ENCODE measurements around the gene ELFN1.
A peak's percentile ranks its signal among the peaks of the same experiment; 100 is the strongest.

Gene ELFN1

DNA sequence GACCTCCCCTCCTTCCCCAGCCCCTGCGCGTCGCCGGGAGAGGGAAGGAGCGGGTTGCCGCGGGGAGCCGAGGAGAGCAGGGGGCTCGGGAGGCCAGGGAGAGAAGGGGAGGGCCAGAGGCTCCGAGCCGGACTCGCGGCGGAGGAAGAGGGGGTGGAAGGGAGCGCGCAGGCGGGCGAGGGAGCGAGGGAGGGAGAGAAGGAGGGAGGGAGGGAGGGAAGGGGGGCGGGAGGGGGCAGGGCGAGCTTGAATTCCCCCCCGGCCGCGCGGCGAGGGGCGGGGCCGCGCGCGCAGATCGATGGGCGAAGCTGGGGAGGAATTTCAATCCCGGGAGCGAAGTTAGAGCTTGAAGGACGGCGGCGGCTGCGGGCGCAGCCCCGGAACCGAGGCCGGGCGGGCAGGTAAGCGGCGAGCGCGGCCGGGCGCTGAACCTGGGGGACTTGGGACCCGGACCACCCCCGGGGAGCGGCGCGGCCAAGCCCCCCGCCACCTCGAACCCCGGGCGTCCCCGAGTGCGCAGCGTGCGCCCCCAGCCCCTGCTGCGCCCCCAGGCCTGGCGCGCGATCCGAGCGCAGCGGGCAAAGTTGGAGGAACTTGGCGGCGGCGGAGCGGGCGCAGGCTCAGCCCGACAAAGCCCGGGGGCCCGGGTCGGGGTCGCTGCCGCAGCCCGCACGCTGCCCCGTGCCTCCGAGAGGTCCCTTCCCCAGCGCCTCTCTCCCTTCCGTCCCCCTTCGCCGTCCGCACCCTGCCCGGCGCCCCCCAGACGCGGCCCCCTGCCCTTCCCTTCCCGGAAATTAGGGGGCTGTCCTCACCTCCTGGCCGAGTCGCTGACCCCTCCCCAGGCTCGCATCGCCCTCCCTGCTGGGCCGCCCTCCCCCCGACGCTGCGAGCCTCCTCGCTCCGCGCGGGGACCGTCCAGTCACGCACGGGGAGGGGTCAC lies at the start of gene ELFN1:
Gene ELFN1 (plus strand): TSS at position 324 of the 940 bp plus-strand sequence. CDS start 74,320 bp downstream, outside the sequence.
- Mint-ChIP-seq H3K36me3 (no peaks in the 10 kb centered on the region), H3K4me1 (peaks cover 9% of the 10 kb centered on the region), H3K9me3 (no peaks in the 10 kb centered on the region), H3K27ac (no peak within 1 kb of the TSS), H3K4me3 (no peak within 1 kb of the TSS), H3K27me3 (peaks cover 77% of the 10 kb centered on the region)
- CTCF ChIA-PET = no interaction called here
- peak; percentile 18 for DNase-seq

GRCh38 chr7:1620835-1621234 lies 49.2 kb upstream of the ELFN1 start:
- no peaks in the 10 kb centered on the region for H3K36me3 Mint-ChIP-seq
- H3K9me3 Mint-ChIP-seq = peaks cover 14% of the 10 kb centered on the region
- DNase-seq = no peak
- H3K27ac Mint-ChIP-seq = no peak overlapping the region
- H3K27me3 Mint-ChIP-seq = peaks cover 17% of the 10 kb centered on the region
- CTCF ChIA-PET = no interaction called here
- H3K4me1 Mint-ChIP-seq = no peaks in the 10 kb centered on the region
- no peak overlapping the region for H3K4me3 Mint-ChIP-seq

DNA sequence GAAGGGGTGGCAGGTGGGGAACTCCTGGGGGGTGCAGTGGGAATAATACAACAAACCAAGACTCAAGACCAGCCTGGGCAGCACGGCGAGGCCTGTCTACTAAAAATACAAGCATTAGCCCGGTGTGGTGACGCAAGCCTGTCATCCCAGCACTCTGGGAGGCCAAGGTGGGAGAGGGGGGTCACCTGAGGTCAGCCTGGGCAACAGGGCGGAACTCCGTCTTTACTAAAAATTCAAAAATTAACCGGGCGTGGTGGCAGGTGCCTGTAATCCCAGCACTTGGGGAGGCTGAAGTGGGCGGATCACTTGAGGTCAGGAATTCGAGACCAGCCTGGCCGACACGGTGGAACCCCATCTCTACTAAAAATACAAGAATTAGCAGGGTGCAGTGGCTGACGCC lies 48.4 kb upstream of the ELFN1 start:
- CTCF ChIA-PET = interaction anchor here (0.6 kb wide), 1 partner anchor 730 kb away, joined by 3 read pairs; no protein-coding TSS in a partner anchor
- Mint-ChIP-seq H3K36me3 (no peaks in the 10 kb centered on the region), H3K4me3 (no peak overlapping the region), H3K27me3 (peaks cover 14% of the 10 kb centered on the region), H3K27ac (no peak overlapping the region), H3K9me3 (peaks cover 16% of the 10 kb centered on the region), H3K4me1 (no peaks in the 10 kb centered on the region)
- no peak for DNase-seq

DNA sequence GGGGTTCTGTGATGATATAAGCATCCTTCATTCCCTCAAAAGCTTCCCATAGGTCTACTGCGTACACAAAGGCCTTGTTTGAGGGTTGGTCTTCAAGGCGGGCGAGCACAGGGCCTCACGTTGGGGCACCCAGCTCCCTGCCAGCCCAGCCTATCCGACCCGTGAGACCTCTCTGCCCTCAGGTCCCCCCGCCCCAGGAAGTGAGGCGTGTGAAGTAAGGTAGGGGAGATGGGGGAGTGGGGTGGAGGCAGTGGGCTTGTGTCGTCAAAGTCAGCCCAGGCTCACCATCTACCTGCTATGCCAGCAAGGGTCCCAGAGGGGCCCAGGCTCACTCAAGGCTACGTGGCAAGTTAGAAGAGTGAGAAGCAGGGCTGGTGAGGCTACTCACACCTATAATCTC lies 47.6 kb upstream of the ELFN1 start:
- Mint-ChIP-seq H3K9me3 (peaks cover 18% of the 10 kb centered on the region), H3K4me3 (no peak overlapping the region), H3K36me3 (no peaks in the 10 kb centered on the region), H3K27me3 (peaks cover 8% of the 10 kb centered on the region), H3K4me1 (no peaks in the 10 kb centered on the region), H3K27ac (no peak overlapping the region)
- no peak for DNase-seq
- CTCF ChIA-PET = interaction anchor here (0.6 kb wide), 1 partner anchor 729 kb away, joined by 3 read pairs; no protein-coding TSS in a partner anchor

GRCh38 chr7:1623810-1624209 lies 46.3 kb upstream of the ELFN1 start:
- DNase-seq = no peak
- H3K27me3 Mint-ChIP-seq = peaks cover 4% of the 10 kb centered on the region
- CTCF ChIA-PET = no interaction called here
- H3K36me3 Mint-ChIP-seq = no peaks in the 10 kb centered on the region
- no peak overlapping the region for H3K27ac Mint-ChIP-seq
- no peak overlapping the region for H3K4me3 Mint-ChIP-seq
- H3K9me3 Mint-ChIP-seq = peaks cover 7% of the 10 kb centered on the region
- H3K4me1 Mint-ChIP-seq = no peaks in the 10 kb centered on the region

DNA sequence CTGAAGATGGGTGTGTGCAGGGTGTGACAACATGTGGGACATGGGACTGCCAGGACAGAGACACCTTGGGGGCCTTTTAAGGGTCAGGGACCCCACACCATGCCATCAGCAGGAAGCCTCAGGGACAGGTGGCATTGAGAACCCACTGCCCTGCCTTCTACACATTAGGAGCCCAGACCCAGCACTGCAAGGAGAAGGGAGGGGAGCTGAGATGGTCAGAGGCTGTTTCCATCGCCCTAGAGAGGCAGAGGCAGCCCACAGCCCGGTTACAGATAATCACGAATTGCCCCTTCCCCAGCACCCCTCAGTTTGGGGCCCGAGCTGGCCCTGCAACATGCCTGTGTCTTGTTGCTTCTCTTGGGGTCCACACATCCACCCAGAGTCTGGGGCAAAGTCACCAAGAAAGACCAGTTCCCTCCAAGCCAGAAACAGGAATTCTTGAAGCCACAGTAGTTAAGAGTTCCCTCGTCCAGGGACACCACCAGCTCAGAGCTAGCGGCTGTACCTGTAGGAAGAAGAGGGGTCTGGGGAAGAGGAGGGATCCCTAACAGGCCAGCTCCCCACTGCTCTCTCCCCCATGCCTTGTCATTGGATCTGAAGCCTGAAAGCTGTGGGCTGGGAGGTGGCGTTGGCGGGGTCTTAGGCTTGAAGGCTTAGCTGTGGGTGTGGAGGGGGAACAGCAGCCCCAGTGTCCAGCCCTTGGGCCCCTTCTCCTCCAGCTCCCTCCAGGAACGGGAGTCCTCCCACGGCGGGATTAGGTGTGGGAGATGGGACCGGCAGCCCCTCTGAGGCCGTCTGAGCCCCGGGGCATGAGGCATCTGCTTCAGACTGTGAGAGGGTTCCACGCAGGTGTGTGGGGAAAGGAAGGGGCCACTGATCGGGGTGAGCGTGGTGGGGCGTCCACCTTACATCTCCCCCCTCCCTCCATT lies 44.8 kb upstream of the ELFN1 start:
- H3K4me1 Mint-ChIP-seq = no peaks in the 10 kb centered on the region
- no peak overlapping the region for H3K27ac Mint-ChIP-seq
- CTCF ChIA-PET = no interaction called here
- no peak for DNase-seq
- no peaks in the 10 kb centered on the region for H3K36me3 Mint-ChIP-seq
- H3K27me3 Mint-ChIP-seq = peaks cover 4% of the 10 kb centered on the region
- H3K4me3 Mint-ChIP-seq = no peak overlapping the region
- H3K9me3 Mint-ChIP-seq = peaks cover 4% of the 10 kb centered on the region

- CTCF ChIA-PET = no interaction called here
- no peaks in the 10 kb centered on the region for H3K4me1 Mint-ChIP-seq
- H3K4me3 Mint-ChIP-seq = no peak overlapping the region
- H3K9me3 Mint-ChIP-seq = peaks cover 9% of the 10 kb centered on the region
- peaks cover 10% of the 10 kb centered on the region for H3K27me3 Mint-ChIP-seq
- H3K27ac Mint-ChIP-seq = no peak overlapping the region
- DNase-seq = no peak
- H3K36me3 Mint-ChIP-seq = no peaks in the 10 kb centered on the region
These were observed 43.3 kb upstream of the ELFN1 start for GRCh38 chr7:1626769-1627168.

- Mint-ChIP-seq H3K36me3 (peaks cover under 1% of the 10 kb centered on the region), H3K27me3 (peaks cover 29% of the 10 kb centered on the region), H3K4me1 (no peaks in the 10 kb centered on the region), H3K4me3 (no peak overlapping the region), H3K9me3 (peaks cover 16% of the 10 kb centered on the region), H3K27ac (no peak overlapping the region)
- CTCF ChIA-PET = no interaction called here
- no peak for DNase-seq
These were observed 39.3 kb upstream of the ELFN1 start for GRCh38 chr7:1630700-1631336.

DNA sequence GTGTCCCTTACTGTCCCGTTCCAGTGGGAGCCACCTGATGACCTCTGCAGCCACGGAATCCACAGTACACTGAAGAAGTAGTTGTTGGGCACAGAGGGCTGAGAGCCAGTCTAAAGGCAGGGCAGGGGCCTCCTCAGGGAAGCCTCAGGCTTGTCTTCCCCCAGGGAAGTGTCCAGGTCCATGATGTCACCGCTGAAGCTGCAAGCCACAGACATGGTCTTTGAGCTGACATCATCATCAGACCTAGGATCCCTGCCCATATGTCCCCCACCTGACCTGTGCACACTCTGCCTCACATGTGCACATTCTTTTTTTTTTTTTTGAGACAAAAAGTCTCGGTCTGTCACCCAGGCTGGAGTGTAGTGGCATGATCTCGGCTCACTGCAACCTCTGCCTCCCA lies 38.4 kb upstream of the ELFN1 start:
- Mint-ChIP-seq H3K27me3 (peaks cover 32% of the 10 kb centered on the region), H3K9me3 (peaks cover 14% of the 10 kb centered on the region), H3K36me3 (peaks cover 2% of the 10 kb centered on the region), H3K4me3 (no peak overlapping the region), H3K4me1 (no peaks in the 10 kb centered on the region), H3K27ac (no peak overlapping the region)
- no peak for DNase-seq
- CTCF ChIA-PET = no interaction called here

- Mint-ChIP-seq H3K9me3 (peaks cover 15% of the 10 kb centered on the region), H3K27me3 (peaks cover 32% of the 10 kb centered on the region), H3K4me3 (no peak overlapping the region), H3K36me3 (peaks cover 2% of the 10 kb centered on the region), H3K27ac (no peak overlapping the region), H3K4me1 (no peaks in the 10 kb centered on the region)
- CTCF ChIA-PET = no interaction called here
- DNase-seq = no peak
These were observed 37.6 kb upstream of the ELFN1 start for GRCh38 chr7:1632506-1632905.

- Mint-ChIP-seq H3K4me3 (no peak overlapping the region), H3K4me1 (no peaks in the 10 kb centered on the region), H3K27ac (no peak overlapping the region), H3K9me3 (peaks cover 15% of the 10 kb centered on the region), H3K36me3 (peaks cover 2% of the 10 kb centered on the region), H3K27me3 (peaks cover 35% of the 10 kb centered on the region)
- DNase-seq = no peak
- CTCF ChIA-PET = no interaction called here
These were observed 36.9 kb upstream of the ELFN1 start for GRCh38 chr7:1632916-1633785.

- CTCF ChIA-PET = interaction anchor here (0.6 to 0.7 kb wide), 2 partner anchors 61 to 120 kb away, joined by 3 read pairs; no protein-coding TSS in a partner anchor
- no peak overlapping the region for H3K4me3 Mint-ChIP-seq
- no peak overlapping the region for H3K27ac Mint-ChIP-seq
- DNase-seq = no peak
- no peaks in the 10 kb centered on the region for H3K4me1 Mint-ChIP-seq
- H3K36me3 Mint-ChIP-seq = peaks cover 2% of the 10 kb centered on the region
- peaks cover 37% of the 10 kb centered on the region for H3K27me3 Mint-ChIP-seq
- H3K9me3 Mint-ChIP-seq = peaks cover 15% of the 10 kb centered on the region
These were observed 34.7 kb upstream of the ELFN1 start for GRCh38 chr7:1635401-1635800.

- Mint-ChIP-seq H3K4me1 (no peaks in the 10 kb centered on the region), H3K27ac (no peak overlapping the region), H3K36me3 (peaks cover 2% of the 10 kb centered on the region), H3K27me3 (peaks cover 28% of the 10 kb centered on the region), H3K4me3 (no peak overlapping the region), H3K9me3 (peaks cover 11% of the 10 kb centered on the region)
- CTCF ChIA-PET = no interaction called here
- DNase-seq = no peak
These were observed 32.9 kb upstream of the ELFN1 start for GRCh38 chr7:1637155-1637554.
